Psoas muscle (tissue), 8 donors: ENCODE data around the gene ITIH1. TPM values are rescaled to one million over a fixed set of nuclear protein-coding genes. Genes with fewer than 3 reads are reported as not detected.

Experiments
- ATAC-seq, 4 donors: fragments of 200-7000 bp; cut with Tn5 transposase; one replicate each; pipeline ENCODE4 v1.9.1; 2020; ENCODE audit warnings: moderate library complexity in 3 of 4, mild to moderate bottlenecking in 2 of 4
- DNase-seq, 2 donors: peaks; one replicate each; pipeline ENCODE4 v3.0.0-alpha.2; 2020
- H3K27ac ChIP-seq: fragments of 200-600 bp; one replicate; pipeline ENCODE4 v1.8.0; 2022
- H3K27me3 ChIP-seq, 3 donors: fragments of 200-600 bp in 1 of 3; one replicate each; pipeline versions ENCODE4 v1.6.1 to v1.8.0; 2013 to 2022; ENCODE audit warnings: low read length in 2 of 3, mild to moderate bottlenecking in 2 of 3, moderate library complexity in 1 of 3; ENCODE audit not compliant: insufficient read depth in 3 of 3
- H3K36me3 ChIP-seq, 2 donors: fragments of 200-600 bp in 1 of 2; one replicate each; pipeline versions ENCODE4 v1.6.1 to v1.8.0; 2013 to 2022; ENCODE audit warnings: low read depth in 1 of 2, mild to moderate bottlenecking in 1 of 2, moderate library complexity in 1 of 2; ENCODE audit not compliant: insufficient read depth in 1 of 2
- H3K4me1 ChIP-seq: fragments of 200-600 bp; one replicate; pipeline ENCODE4 v1.8.0; 2022
- H3K4me3 ChIP-seq: fragments of 200-600 bp; one replicate; pipeline ENCODE4 v1.8.0; 2022; ENCODE audit warnings: mild to moderate bottlenecking
- H3K9me3 ChIP-seq: fragments of 200-600 bp; one replicate; pipeline ENCODE4 v1.8.0; 2022
- CTCF ChIP-seq: fragments of 200-600 bp; IDR thresholded peaks from one replicate; pipeline ENCODE4 v1.8.0; 2022; ENCODE audit warnings: antibody characterized with exemption
- WGBS, 3 donors: extraction: QIAGEN DNeasy Blood & Tissue Kit; methylation state at CpG; one replicate each; pipeline versions ENCODE4 v1.1.6 to v1.1.7; 2013; 5-methylcytosine and 5-hydroxymethylcytosine counted together
- intact Hi-C, 2 donors: fragments of 100-400 bp; cut with DNase I; formaldehyde crosslinking; loops; one replicate each; pipeline versions ENCODE4 v1.11.0 to v1.14.2; 2022
- polyA plus RNA-seq, 3 donors: library from polyadenylated mRNA; stranded (reverse); fragments of 200-250 nt; gene quantifications; one replicate each; pipeline ENCODE4 v1.2.3, GENCODE V29; 2013
- total RNA-seq, 4 donors: library from RNA; stranded (reverse); fragmentation: NEBNext Ultra II Directional in 2 of 4; extraction: Animal tissue kit (Norgen Biotek cat#: 25700) in 2 of 4; gene quantifications; one replicate each; pipeline versions ENCODE4 v1.2.1 to v1.2.4, GENCODE V29; 2021 to 2023
- donor health status: healthy with polysubstance abuse.
- donor health status: DM: no; HTN: no; CAD: no; lungs with moderate emphysema.
- donor health status: Bipolar disorder and iron deficiency.
- donor health status: healthy.
- donor health status: DM: yes; HTN: yes; CAD: no.
- donor health status: DM: no; HTN: no; CAD: no.
- donor health status: DM: no; HTN: no; CAD: no.
- donor health status: DM: yes; HTN: yes; CAD: no.

The ITIH1 gene
- total and polyA plus RNA-seq, 7 donors: 0.03 TPM; not detected in 6

GRCh38 chr3:52782412-52783210, 5.2 kb downstream of the ITIH1 start:
- H3K36me3 ChIP-seq: no peaks in the 10 kb centered on the region
- ATAC-seq (no peak), DNase-seq (no peak)
- 66 to 67% (median 66%) methylated on average over 12 of the region's 12 CpGs for WGBS, 3 donors
- no peak overlapping the region for H3K4me3 ChIP-seq
- no peak overlapping the region for H3K27ac ChIP-seq
- H3K9me3 ChIP-seq: no peaks in the 10 kb centered on the region
- TF ChIP-seq CTCF: no peak
- peaks cover 0 to 2% (median 0%) of the 10 kb centered on the region in 3 donors for H3K27me3 ChIP-seq
- no peaks in the 10 kb centered on the region for H3K4me1 ChIP-seq
- intact Hi-C loops: no loop called here

GRCh38 chr3:52783211-52783555, 5.8 kb downstream of the ITIH1 start:
- no peak for DNase-seq
- Histone ChIP-seq H3K27me3 (peaks cover 0 to 2% (median 0%) of the 10 kb centered on the region in 3 donors), H3K27ac (no peak overlapping the region), H3K36me3 (no peaks in the 10 kb centered on the region), H3K9me3 (no peaks in the 10 kb centered on the region), H3K4me3 (no peak overlapping the region), H3K4me1 (no peaks in the 10 kb centered on the region)
- intact Hi-C loops: no loop called here
- no peak for TF ChIP-seq CTCF
- ATAC-seq: peak in 1 of 4 donors; percentile 55
- 78 to 89% (median 82%) methylated on average over 3 of the region's 3 CpGs for WGBS, 3 donors

- ATAC-seq: no peak
These were observed 6.7 kb downstream of the ITIH1 start for GRCh38 chr3:52784021-52784621.

GRCh38 chr3:52784931-52785590, 7.7 kb downstream of the ITIH1 start:
- WGBS, 3 donors: 82 to 88% (median 83%) methylated on average over 5 of the region's 5 CpGs
- peaks cover 0 to 2% (median 0%) of the 10 kb centered on the region in 3 donors for H3K27me3 ChIP-seq
- H3K9me3 ChIP-seq: no peaks in the 10 kb centered on the region
- ATAC-seq (no peak), DNase-seq (no peak)
- intact Hi-C loops: no loop called here
- no peaks in the 10 kb centered on the region for H3K36me3 ChIP-seq
- H3K27ac ChIP-seq: no peak overlapping the region
- no peak for TF ChIP-seq CTCF
- no peaks in the 10 kb centered on the region for H3K4me1 ChIP-seq
- no peak overlapping the region for H3K4me3 ChIP-seq

More at GRCh38 chr3:52784021-52784621, 6.7 kb downstream of the ITIH1 start:
- no peak for TF ChIP-seq CTCF
- H3K4me3 ChIP-seq: no peak overlapping the region
- 80 to 86% (median 84%) methylated on average over 16 to 18 of the region's 18 CpGs for WGBS, 3 donors
- peaks cover 0 to 2% (median 0%) of the 10 kb centered on the region in 3 donors for H3K27me3 ChIP-seq
- H3K9me3 ChIP-seq: no peaks in the 10 kb centered on the region
- no peaks in the 10 kb centered on the region for H3K36me3 ChIP-seq
- peak in 1 of 2 donors; percentile 38 for DNase-seq
- H3K27ac ChIP-seq: no peak overlapping the region
- no peaks in the 10 kb centered on the region for H3K4me1 ChIP-seq
- intact Hi-C loops: no loop called here
